ENCODE data around the gene RGS7.

Gene RGS7

DNA sequence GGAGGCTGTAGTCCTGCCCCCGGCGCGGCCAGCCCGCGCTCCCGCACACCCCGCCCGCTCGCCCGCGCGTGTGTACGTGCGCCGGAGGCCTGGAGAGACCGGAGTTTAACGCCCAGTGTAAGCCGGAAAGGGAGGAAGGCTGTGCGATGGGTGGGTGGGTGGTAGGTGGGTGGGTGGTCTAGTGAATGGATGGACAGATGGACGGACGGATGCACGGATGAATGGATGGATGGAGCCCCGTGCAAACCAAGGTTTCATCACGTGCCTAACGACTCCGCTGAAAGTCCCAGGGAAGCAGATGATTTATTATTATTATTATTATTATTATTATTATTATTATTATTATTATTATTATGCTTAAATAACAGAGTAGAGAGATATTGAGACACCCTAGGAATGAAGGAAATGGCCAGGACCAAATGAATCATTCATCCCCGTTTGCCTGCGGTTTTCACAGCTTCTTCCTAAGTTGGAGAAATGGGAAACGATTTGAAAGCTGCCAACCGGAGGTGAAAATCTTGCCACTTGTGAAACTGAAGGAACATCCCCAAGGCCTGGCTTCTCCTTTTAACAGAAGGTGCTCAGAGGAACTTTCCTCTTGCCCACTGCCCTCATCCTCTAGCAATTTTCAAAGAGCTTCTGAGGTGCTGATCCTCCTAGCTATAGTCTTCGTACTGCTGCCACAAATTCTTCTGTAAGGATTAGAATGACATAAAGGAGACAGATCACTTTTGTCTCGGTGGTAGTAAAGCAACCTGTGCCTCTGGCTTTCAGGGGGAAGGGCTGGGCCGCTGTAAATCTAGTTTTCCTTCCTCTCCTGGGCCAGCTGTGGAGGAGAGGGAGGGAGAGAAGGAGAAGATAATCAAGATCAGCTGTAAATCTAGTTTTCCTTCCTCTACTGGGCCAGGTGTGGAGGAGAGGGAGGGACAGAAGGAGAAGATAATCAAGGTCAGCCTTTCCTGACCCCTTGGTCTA, 648 bp upstream of the RGS7 start:
- Histone ChIP-seq H3K27me3 (ENCODE audit: control insufficient read depth, insufficient read depth, low read length) (no peaks in the 10 kb centered on the region), H3K27ac (ENCODE audit: low read depth, low read length) (no peak overlapping the region), H3K9ac (ENCODE audit: low read length) (no peak overlapping the region), H3K4me3 (ENCODE audit: low read length) (peak overlapping the region; percentile 46), H3K4me1 (ENCODE audit: control insufficient read depth, insufficient read depth, low read length) (no peaks in the 10 kb centered on the region), H3K36me3 (ENCODE audit: control insufficient read depth, insufficient read depth, low read length) (no peaks in the 10 kb centered on the region)

DNA sequence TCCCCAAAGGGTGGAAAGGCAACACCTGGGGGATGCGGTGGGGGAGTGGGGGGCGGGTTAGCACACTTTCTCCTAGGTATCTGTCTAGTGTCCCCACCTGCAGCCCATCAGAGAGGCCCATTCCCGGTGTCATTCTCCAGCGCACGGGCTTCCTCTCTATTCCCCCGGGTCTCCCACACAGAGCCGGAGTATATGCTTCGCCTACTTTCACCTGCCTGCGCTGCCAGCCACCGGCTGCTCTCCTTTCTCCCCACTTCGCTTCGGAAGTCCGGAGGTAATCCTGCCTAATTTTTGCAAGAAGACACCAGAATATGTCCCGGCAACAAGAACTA, 852 bp downstream of the RGS7 start:
- H3K4me1 ChIP-seq (ENCODE audit: control insufficient read depth, insufficient read depth, low read length), result no peaks in the 10 kb centered on the region
- H3K4me3 ChIP-seq (ENCODE audit: low read length), result no peak overlapping the region

DNA sequence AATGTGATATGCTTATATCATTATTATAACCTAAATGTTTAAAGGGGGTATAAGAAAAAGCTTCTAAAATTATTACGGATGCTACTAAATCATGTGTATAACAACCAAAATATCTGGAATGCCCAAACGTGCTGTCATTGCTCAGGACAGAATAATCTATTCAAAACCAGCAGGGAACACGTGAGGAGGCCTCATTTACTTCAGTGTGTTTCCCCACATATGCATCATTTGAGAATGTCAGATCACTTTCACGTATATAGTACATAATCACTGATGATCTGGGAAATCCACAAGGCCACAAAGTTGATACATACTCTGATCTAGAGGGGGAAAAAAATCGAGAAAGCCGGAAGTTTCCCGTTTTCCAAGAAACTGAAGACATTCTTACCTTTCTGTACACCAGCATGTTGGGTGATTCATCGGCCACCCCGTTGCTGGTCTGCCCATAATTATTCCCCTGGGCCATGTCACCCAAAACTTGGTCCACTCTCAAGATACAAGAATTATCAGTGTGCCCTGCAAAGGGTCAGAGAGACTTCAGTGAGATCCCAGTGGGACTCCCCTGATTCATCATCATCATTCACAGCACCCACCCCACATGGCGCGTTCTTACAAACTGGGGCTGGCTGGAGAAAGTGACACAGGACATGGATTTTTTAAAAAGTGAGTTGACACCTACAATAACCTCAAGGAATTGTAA, 1.5 kb downstream of the RGS7 start:
- H3K36me3 ChIP-seq (ENCODE audit: control insufficient read depth, insufficient read depth, low read length), result no peaks in the 10 kb centered on the region
- H3K27me3 ChIP-seq (ENCODE audit: control insufficient read depth, insufficient read depth, low read length), result no peaks in the 10 kb centered on the region
- no peak overlapping the region for H3K9ac ChIP-seq (ENCODE audit: low read length)
- H3K4me1 ChIP-seq (ENCODE audit: control insufficient read depth, insufficient read depth, low read length), result no peaks in the 10 kb centered on the region
- no peak overlapping the region for H3K27ac ChIP-seq (ENCODE audit: low read depth, low read length)
- H3K4me3 ChIP-seq (ENCODE audit: low read length), result no peak overlapping the region

More for the DNA sequence above, 852 bp downstream of the RGS7 start:
- no peaks in the 10 kb centered on the region for H3K27me3 ChIP-seq (ENCODE audit: control insufficient read depth, insufficient read depth, low read length)
- no peaks in the 10 kb centered on the region for H3K36me3 ChIP-seq (ENCODE audit: control insufficient read depth, insufficient read depth, low read length)
- H3K9ac ChIP-seq (ENCODE audit: low read length), result no peak overlapping the region
- no peak overlapping the region for H3K27ac ChIP-seq (ENCODE audit: low read depth, low read length)

DNA sequence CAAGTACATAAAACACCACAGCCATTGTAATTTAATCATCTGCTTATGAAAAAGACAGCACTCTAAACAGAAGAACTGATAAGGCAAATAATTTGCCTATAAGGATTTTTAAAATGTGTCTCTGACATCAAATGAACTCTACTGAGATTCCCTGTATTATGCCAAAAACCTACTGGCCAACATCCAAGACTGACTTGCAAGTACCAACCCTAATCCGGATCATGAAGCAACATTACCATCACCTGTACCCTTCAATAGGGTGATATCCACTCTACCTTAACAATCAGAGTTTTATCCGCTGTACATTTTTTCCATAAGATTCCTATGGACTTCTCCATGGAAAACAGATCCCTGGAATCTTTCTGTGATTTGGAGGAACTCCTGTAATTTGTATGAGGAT, 4.6 kb downstream of the RGS7 start:
- no peaks in the 10 kb centered on the region for H3K27me3 ChIP-seq (ENCODE audit: control insufficient read depth, insufficient read depth, low read length)
- no peak overlapping the region for H3K4me3 ChIP-seq (ENCODE audit: low read length)
- no peak overlapping the region for H3K9ac ChIP-seq (ENCODE audit: low read length)
- H3K4me1 ChIP-seq (ENCODE audit: control insufficient read depth, insufficient read depth, low read length), result no peaks in the 10 kb centered on the region
- H3K27ac ChIP-seq (ENCODE audit: low read depth, low read length), result no peak overlapping the region
- H3K36me3 ChIP-seq (ENCODE audit: control insufficient read depth, insufficient read depth, low read length), result no peaks in the 10 kb centered on the region

DNA sequence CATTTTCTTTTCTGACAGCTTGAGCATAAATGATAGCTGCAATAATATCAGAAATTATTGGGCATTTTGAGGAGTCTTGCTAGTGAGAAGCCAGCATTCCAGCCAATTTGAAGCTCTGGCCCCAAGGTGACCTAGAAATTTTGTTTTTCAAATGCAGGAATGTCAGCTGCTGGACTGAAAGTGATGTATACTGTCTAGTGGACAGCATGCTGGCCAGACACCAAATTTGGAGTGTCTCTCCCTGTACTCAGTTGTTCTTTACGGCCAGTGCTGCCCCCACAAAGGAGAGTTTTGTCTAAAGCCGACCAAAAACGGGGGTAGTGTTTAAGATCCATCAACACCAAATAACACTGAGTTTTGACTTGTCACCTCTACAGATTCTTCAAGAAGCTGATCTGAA, 5.2 kb downstream of the RGS7 start:
- Histone ChIP-seq H3K9ac (ENCODE audit: low read length) (no peak overlapping the region), H3K27ac (ENCODE audit: low read depth, low read length) (no peak overlapping the region), H3K4me1 (ENCODE audit: control insufficient read depth, insufficient read depth, low read length) (no peaks in the 10 kb centered on the region), H3K27me3 (ENCODE audit: control insufficient read depth, insufficient read depth, low read length) (no peaks in the 10 kb centered on the region), H3K36me3 (ENCODE audit: control insufficient read depth, insufficient read depth, low read length) (no peaks in the 10 kb centered on the region), H3K4me3 (ENCODE audit: low read length) (no peak overlapping the region)

DNA sequence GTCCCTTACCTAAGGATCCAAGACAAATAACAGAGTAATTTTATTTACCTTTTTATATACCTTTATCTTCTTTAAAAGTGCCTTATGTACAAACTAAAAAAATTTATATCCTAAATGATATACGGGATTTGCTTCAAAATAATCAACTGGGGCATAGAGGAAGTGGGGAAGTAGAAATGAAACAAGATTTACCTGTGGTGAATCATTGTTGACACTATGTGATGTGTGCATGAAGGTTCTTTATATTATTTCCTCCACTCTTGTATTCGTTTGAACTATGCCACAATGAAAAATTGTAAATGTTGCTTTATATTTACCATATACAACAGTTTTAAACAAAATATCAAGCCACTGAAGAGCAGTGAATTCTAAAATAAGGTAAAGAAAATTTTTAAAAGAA, 13.0 kb downstream of the RGS7 start:
- H3K4me3 ChIP-seq (ENCODE audit: low read length), result no peak overlapping the region
- no peak overlapping the region for H3K27ac ChIP-seq (ENCODE audit: low read depth, low read length)
- no peaks in the 10 kb centered on the region for H3K27me3 ChIP-seq (ENCODE audit: control insufficient read depth, insufficient read depth, low read length)
- no peak overlapping the region for H3K9ac ChIP-seq (ENCODE audit: low read length)
- no peaks in the 10 kb centered on the region for H3K4me1 ChIP-seq (ENCODE audit: control insufficient read depth, insufficient read depth, low read length)
- H3K36me3 ChIP-seq (ENCODE audit: control insufficient read depth, insufficient read depth, low read length), result no peaks in the 10 kb centered on the region

DNA sequence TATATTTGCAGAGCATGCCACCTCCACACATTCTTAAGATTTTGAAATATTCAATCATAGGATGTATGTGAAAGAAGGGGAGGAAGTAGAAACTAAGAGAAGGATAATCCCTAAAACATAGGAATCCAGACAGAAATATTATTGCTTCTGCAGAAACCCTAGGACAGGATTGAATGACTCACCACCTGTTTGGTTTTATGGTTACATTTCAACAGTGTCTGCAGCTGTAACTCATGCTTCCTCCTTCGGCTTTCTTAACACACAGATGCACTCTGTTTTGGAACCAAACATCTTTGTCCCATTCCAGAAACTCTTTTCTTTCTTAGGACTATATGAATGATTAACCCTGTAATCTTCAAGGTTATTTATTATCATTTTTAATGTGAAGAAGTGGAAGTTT, 20.7 kb downstream of the RGS7 start:
- Histone ChIP-seq H3K4me1 (ENCODE audit: control insufficient read depth, insufficient read depth, low read length) (no peaks in the 10 kb centered on the region), H3K27ac (ENCODE audit: low read depth, low read length) (no peak overlapping the region), H3K9ac (ENCODE audit: low read length) (no peak overlapping the region), H3K4me3 (ENCODE audit: low read length) (no peak overlapping the region), H3K36me3 (ENCODE audit: control insufficient read depth, insufficient read depth, low read length) (no peaks in the 10 kb centered on the region), H3K27me3 (ENCODE audit: control insufficient read depth, insufficient read depth, low read length) (no peaks in the 10 kb centered on the region)

DNA sequence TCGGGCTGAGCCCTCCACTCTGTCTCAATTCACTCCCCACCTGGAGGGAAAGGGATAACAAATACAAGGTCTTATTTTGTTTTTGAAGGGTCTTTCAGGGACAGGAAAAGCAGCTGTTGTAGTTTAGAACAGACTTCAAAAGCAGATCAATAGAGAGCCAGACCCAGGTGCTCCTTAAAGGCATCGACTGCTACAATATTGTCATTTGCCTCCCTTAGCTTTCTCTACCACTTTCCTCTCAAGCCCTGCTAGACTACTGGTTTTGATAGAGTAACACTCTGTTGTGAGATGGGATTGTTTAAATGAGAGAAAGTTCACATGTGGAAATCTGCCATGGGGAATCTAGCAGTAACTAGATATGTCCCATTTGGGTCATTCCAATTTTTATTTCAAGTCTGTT, 24.0 kb downstream of the RGS7 start:
- Histone ChIP-seq H3K9ac (ENCODE audit: low read length) (no peak overlapping the region), H3K4me1 (ENCODE audit: control insufficient read depth, insufficient read depth, low read length) (no peaks in the 10 kb centered on the region), H3K27ac (ENCODE audit: low read depth, low read length) (no peak overlapping the region), H3K4me3 (ENCODE audit: low read length) (no peak overlapping the region), H3K27me3 (ENCODE audit: control insufficient read depth, insufficient read depth, low read length) (no peaks in the 10 kb centered on the region), H3K36me3 (ENCODE audit: control insufficient read depth, insufficient read depth, low read length) (no peaks in the 10 kb centered on the region)

DNA sequence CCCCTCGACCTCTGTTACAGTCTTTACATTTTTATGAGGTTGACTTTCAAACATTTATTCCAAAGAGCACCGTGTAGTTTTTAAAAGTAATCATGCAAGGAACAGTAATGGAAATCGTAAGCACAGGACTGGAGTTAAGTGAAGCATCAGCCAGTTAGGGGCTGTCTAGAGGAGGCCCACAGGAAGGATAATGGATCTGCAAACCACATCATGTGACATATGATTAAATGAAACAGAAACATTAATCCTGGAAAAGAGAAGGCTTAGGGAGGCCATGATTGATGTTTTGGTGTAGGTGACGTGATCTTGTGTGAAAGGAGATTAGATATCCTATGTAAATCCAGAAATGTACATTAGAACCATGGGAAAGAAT, 25.0 kb downstream of the RGS7 start:
- Histone ChIP-seq H3K4me3 (ENCODE audit: low read length) (no peak overlapping the region), H3K4me1 (ENCODE audit: control insufficient read depth, insufficient read depth, low read length) (no peaks in the 10 kb centered on the region), H3K27ac (ENCODE audit: low read depth, low read length) (no peak overlapping the region), H3K27me3 (ENCODE audit: control insufficient read depth, insufficient read depth, low read length) (no peaks in the 10 kb centered on the region), H3K36me3 (ENCODE audit: control insufficient read depth, insufficient read depth, low read length) (no peaks in the 10 kb centered on the region), H3K9ac (ENCODE audit: low read length) (no peak overlapping the region)

DNA sequence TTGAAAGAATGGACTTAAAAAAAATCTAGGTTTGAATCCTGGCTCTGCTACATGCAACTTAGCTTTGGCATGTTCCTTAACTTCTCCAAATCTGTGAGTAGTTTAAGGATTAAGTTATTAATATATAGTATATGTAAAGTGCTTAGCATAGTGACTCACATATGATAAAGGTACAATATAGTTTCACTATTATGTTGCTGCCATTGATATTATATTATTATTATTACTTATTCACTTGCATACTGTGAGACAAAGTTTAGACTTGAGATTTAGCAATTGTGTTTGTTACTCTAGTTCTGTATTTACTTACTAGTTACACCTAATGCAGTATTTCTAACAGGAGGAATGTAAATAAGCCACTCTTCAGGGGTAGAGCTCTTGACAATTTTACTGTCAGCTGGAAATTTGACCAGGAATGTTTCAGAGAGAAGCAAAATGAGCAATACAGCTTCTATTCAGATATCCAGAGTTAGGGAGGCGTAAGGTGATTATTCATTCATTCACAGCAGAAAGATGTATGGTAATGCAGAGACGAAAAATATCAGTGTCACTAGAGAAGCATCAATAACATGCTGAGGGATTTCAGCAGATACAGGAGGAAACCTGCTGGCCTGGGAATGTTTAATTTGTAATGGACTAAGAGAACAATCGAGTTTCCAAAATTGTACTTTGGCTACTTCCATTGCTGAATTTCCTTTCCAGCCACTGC, 25.5 kb downstream of the RGS7 start:
- no peak overlapping the region for H3K27ac ChIP-seq (ENCODE audit: low read depth, low read length)
- H3K4me1 ChIP-seq (ENCODE audit: control insufficient read depth, insufficient read depth, low read length), result no peaks in the 10 kb centered on the region
- no peak overlapping the region for H3K4me3 ChIP-seq (ENCODE audit: low read length)
- H3K9ac ChIP-seq (ENCODE audit: low read length), result no peak overlapping the region
- no peaks in the 10 kb centered on the region for H3K36me3 ChIP-seq (ENCODE audit: control insufficient read depth, insufficient read depth, low read length)
- H3K27me3 ChIP-seq (ENCODE audit: control insufficient read depth, insufficient read depth, low read length), result no peaks in the 10 kb centered on the region

DNA sequence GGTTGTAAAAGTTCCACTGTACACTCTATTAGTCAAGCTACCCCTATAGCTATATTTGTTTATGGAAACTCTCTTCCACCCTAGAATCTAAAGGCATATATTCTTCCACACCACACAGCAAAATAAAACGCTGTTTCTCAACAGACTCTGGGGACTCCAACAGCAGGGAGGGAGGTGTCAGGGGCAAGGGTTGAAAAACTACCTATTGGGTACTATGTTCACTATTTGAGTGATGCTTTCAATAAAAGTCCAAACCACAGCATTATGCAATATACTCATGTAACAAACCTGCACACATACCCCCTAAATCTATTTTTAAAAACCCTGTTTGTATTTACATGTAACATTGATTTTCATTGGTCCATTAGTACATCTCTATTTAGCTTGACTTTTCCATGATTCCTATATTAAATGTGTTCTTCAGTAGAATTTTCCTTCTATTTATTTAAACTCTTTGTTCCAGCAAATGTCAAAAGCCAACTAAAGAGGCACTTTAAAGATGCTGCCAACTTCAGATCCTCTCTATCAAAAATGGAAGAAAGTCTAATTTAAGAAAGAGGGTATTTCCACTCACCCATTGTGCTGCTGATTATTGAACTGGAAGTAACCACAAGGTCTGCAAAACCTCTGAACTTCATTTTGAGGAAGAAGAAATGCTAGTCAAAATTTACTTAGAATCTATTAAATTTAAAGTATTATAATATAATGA, 26.2 kb downstream of the RGS7 start:
- Histone ChIP-seq H3K9ac (ENCODE audit: low read length) (no peak overlapping the region), H3K27ac (ENCODE audit: low read depth, low read length) (no peak overlapping the region), H3K4me3 (ENCODE audit: low read length) (no peak overlapping the region), H3K4me1 (ENCODE audit: control insufficient read depth, insufficient read depth, low read length) (no peaks in the 10 kb centered on the region), H3K36me3 (ENCODE audit: control insufficient read depth, insufficient read depth, low read length) (no peaks in the 10 kb centered on the region), H3K27me3 (ENCODE audit: control insufficient read depth, insufficient read depth, low read length) (no peaks in the 10 kb centered on the region)

DNA sequence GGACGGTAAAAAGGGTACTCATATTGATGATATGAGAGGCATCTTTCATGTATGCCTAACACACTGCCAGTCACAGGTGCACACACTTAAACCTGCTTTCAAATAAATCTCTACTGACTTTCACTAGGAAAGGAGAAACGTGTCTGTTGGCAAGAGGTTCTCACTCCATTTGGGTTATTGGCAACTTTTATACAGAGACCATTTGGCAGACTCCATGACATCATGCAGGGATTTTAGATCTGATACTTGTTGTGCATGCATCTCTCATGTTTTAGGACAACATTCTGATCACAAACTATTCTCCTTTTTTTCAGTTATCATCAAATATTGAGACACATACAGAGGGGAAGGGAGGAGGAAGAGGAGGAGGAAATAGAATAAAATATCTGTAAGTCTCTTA, 31.5 kb downstream of the RGS7 start:
- no peaks in the 10 kb centered on the region for H3K36me3 ChIP-seq (ENCODE audit: control insufficient read depth, insufficient read depth, low read length)

More for the DNA sequence above, 31.5 kb downstream of the RGS7 start:
- Histone ChIP-seq H3K27me3 (ENCODE audit: control insufficient read depth, insufficient read depth, low read length) (no peaks in the 10 kb centered on the region), H3K4me1 (ENCODE audit: control insufficient read depth, insufficient read depth, low read length) (no peaks in the 10 kb centered on the region), H3K9ac (ENCODE audit: low read length) (no peak overlapping the region), H3K4me3 (ENCODE audit: low read length) (no peak overlapping the region), H3K27ac (ENCODE audit: low read depth, low read length) (no peak overlapping the region)

Measured in rectal smooth muscle tissue (tissue), 1 donor.